HepG2 (cell line): ENCODE results near the gene APOM. TPM values are rescaled to one million over a fixed set of nuclear protein-coding genes. Genes with fewer than 3 reads are reported as not detected.

Experiments
- KAT7 ChIP-seq: IDR thresholded peaks from 2 replicates; pipeline ENCODE4 v1.6.1; 2018; ENCODE audit warnings: borderline replicate concordance, missing compliant biosample characterization
- NFAT5 ChIP-seq: sonication (generic); formaldehyde crosslinking; IDR thresholded peaks from 2 replicates; pipeline ENCODE4 v1.4.0; 2020; ENCODE audit warnings: missing genetic modification reagents
- PAF1 ChIP-seq: IDR thresholded peaks from 2 replicates; pipeline ENCODE4 v1.6.1; 2016; ENCODE audit warnings: missing genetic modification reagents, missing compliant biosample characterization
- PRDM4 ChIP-seq: sonication (generic); formaldehyde crosslinking; IDR thresholded peaks from 2 replicates; pipeline ENCODE4 v1.9.0; 2021; ENCODE audit warnings: missing genetic modification reagents, borderline replicate concordance
- REXO4 ChIP-seq: sonication (generic); formaldehyde crosslinking; IDR thresholded peaks from 2 replicates; pipeline ENCODE4 v1.8.0; 2022; ENCODE audit warnings: missing genetic modification reagents, mild to moderate bottlenecking, borderline replicate concordance
- ZBTB10 ChIP-seq: sonication (generic); formaldehyde crosslinking; IDR thresholded peaks from 2 replicates; pipeline ENCODE4 v1.4.0; 2020; ENCODE audit warnings: missing genetic modification reagents, borderline replicate concordance
- ZNF670 ChIP-seq: sonication (generic); formaldehyde crosslinking; IDR thresholded peaks from 2 replicates; pipeline ENCODE4 v1.8.0; 2022; ENCODE audit warnings: mild to moderate bottlenecking, missing genetic modification reagents, borderline replicate concordance
- ZNF790 ChIP-seq: sonication (generic); formaldehyde crosslinking; IDR thresholded peaks from 2 replicates; pipeline ENCODE4 v1.8.0; 2022; ENCODE audit warnings: missing genetic modification reagents, mild to moderate bottlenecking, borderline replicate concordance
- polyA plus RNA-seq, 8 experiments: library from polyadenylated mRNA; depleted of rRNA in 3 of 8; stranded (reverse) in 7 of 8; unstranded in 1 of 8; fragments of >200 nt; fragmentation: Illumina TruSeq in 4 of 8; extraction: Trizol in 4 of 8; gene quantifications; 2 replicates each; pipeline versions ENCODE4 v1.2.1 to v1.2.3, GENCODE V29; 2011 to 2016; ENCODE audit warnings: low read depth in 4 of 8, missing spikeins in 1 of 8, mixed read lengths in 1 of 8; ENCODE audit not compliant: insufficient read depth in 1 of 8
- total RNA-seq, 5 experiments: library from RNA; depleted of rRNA; stranded (reverse); fragments of >200 nt; fragmentation: Illumina TruSeq; extraction: Trizol; gene quantifications; 2 replicates each; pipeline ENCODE4 v1.2.3, GENCODE V29; 2016; ENCODE audit warnings: low read depth in 1 of 5

APOM gene
- total and polyA plus RNA-seq, 2 of the 13 experiments (the other 11 are each of a cell fraction or from before 2014, with no cell fraction given), result 98.2 to 1,140 TPM

DNA sequence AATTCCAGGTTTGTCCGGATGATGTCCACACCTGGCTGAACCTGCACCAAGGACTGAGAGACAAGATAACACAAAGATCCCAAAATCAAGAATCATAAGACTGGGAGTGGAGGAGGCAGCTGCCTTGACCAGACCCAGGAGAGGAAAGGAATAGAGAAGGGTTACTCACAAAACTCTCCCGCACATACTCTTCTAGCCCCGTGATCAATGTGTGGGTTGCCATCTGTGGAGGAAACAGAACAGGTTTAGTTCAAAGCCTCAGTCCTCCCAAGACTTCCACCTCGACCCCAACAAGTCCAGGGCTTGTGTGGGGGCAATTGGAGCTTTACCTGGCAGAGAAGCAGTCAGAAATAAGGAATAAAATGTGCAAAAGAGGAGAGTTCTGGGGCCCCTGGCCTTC, 14.3 kb upstream of the APOM start (continued):
- TF ChIP-seq PRDM4 (CRISPR knock-in tag) (no peak), ZBTB10 (no peak), ZNF670 (CRISPR knock-in tag) (no peak), PAF1 (no peak), NFAT5 (no peak), REXO4 (no peak), ZNF790 (CRISPR knock-in tag) (no peak), KAT7 (CRISPR knock-in tag) (no peak)
